ENCODE measurements around the gene ABCA5. TPM values are rescaled to one million over a fixed set of nuclear protein-coding genes. Genes with fewer than 3 reads are reported as not detected.

Gene ABCA5
- total and polyA plus RNA-seq, 2 of the 13 experiments (the other 11 are each of a cell fraction or from before 2014, with no cell fraction given): 9.7 to 10.1 TPM

DNA sequence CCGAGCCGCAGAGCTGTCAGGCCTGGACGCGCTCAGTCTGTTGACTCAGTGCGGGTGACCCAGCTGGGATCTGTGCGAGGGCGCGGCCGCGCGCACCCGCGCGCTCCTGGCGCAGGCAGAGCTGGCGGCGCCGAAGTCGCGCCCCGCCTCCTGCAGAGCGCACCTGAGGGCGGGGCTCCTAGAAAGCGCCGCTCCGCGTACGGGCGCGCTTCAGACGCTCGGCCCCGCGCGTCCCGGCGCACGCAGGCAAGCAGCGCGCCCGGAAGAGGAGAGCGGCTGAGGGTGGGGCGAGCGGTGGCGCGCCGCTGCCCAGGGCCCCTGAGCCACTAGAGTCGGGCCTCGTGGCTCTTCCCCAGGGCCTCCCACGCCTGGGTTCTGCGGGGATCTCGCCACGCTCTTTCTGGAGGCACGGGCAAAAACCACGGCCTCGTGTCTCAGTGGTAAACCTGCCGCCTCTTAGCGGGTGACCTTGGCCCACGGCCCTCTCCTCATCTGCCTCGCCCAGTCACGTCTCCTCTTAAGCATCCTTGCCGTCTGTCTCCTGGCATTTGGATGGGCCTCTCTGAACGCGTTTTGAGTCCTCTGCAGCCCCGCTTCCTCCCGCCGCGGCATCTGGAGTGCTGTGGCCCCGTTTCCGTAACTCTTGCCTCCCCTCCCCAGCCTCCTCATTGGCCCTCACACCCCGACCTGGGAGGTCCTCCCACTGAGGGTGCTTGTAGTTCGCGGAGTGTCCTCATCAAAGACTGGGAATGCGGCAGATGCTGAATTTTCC, at the start of gene ABCA5 (continued):
- peak; percentile 96 for TF ChIP-seq ZFX (CRISPR knock-in tag; IDR thresholded peaks at IDR 0.05; ENCODE audit: low read depth)
- TF ChIP-seq BCL6 (CRISPR knock-in tag; IDR thresholded peaks at IDR 0.05): peak; percentile 66
- peak; percentile 25; the same call in 1 of the 2 replicates for TF ChIP-seq MEIS1 (CRISPR knock-in tag; IDR thresholded peaks at IDR 0.05; ENCODE audit: borderline replicate concordance)
- TF ChIP-seq, protein P1, sequence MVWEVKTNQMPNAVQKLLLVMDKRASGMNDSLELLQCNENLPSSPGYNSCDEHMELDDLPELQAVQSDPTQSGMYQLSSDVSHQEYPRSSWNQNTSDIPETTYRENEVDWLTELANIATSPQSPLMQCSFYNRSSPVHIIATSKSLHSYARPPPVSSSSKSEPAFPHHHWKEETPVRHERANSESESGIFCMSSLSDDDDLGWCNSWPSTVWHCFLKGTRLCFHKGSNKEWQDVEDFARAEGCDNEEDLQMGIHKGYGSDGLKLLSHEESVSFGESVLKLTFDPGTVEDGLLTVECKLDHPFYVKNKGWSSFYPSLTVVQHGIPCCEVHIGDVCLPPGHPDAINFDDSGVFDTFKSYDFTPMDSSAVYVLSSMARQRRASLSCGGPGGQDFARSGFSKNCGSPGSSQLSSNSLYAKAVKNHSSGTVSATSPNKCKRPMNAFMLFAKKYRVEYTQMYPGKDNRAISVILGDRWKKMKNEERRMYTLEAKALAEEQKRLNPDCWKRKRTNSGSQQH (CRISPR knock-in tag; IDR thresholded peaks at IDR 0.05; ENCODE audit: low read depth): peak; percentile 82; the same call in 1 of the 2 replicates
- 0 out of 2 replicates have a peak, but pooled peaks have one; percentile 15 for TF ChIP-seq ZBTB20 (CRISPR knock-in tag; IDR thresholded peaks at IDR 0.05; ENCODE audit: borderline replicate concordance, low read depth)
- no peak for TF ChIP-seq IKZF1 (IDR thresholded peaks at IDR 0.05)
- TF ChIP-seq ZNF329 (CRISPR knock-in tag; IDR thresholded peaks at IDR 0.05; ENCODE audit: low read depth): peak; percentile 80
- TF ChIP-seq MAFF (IDR thresholded peaks at IDR 0.05; ENCODE audit: low read depth, low read length): no peak
- TF ChIP-seq ZNF577 (CRISPR knock-in tag; IDR thresholded peaks at IDR 0.05; ENCODE audit: borderline replicate concordance, low read depth): no peak
- peak; percentile 92; the same call in 1 of the 2 replicates for TF ChIP-seq KDM5B (CRISPR knock-in tag; IDR thresholded peaks at IDR 0.05; ENCODE audit: borderline replicate concordance)
- TF ChIP-seq ZNF17 (CRISPR knock-in tag; IDR thresholded peaks at IDR 0.05): peak; percentile 83; the same call in 1 of the 2 replicates
- TF ChIP-seq, protein P2, sequence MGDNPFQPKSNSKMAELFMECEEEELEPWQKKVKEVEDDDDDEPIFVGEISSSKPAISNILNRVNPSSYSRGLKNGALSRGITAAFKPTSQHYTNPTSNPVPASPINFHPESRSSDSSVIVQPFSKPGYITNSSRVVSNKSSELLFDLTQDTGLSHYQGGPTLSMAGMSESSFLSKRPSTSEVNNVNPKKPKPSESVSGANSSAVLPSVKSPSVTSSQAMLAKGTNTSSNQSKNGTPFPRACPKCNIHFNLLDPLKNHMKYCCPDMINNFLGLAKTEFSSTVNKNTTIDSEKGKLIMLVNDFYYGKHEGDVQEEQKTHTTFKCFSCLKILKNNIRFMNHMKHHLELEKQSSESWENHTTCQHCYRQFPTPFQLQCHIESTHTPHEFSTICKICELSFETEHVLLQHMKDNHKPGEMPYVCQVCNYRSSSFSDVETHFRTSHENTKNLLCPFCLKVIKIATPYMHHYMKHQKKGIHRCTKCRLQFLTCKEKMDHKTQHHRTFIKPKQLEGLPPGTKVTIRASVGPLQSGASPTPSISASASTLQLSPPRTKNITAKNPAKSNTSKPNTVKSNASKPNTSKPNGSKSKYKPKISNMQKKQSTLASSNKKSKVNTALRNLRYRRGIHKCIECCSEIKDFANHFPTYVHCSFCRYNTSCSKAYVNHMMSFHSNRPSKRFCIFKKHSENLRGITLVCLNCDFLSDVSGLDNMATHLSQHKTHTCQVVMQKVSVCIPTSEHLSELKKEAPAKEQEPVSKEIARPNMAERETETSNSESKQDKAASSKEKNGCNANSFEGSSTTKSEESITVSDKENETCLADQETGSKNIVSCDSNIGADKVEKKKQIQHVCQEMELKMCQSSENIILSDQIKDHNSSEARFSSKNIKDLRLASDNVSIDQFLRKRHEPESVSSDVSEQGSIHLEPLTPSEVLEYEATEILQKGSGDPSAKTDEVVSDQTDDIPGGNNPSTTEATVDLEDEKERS (CRISPR knock-in tag; IDR thresholded peaks at IDR 0.05): no peak
- no peak for TF ChIP-seq FOXP1 (IDR thresholded peaks at IDR 0.05)
- TF ChIP-seq FOXP1 (CRISPR knock-in tag; IDR thresholded peaks at IDR 0.05): no peak; the same call in none of the 2 replicates
- TF ChIP-seq, protein P3, sequence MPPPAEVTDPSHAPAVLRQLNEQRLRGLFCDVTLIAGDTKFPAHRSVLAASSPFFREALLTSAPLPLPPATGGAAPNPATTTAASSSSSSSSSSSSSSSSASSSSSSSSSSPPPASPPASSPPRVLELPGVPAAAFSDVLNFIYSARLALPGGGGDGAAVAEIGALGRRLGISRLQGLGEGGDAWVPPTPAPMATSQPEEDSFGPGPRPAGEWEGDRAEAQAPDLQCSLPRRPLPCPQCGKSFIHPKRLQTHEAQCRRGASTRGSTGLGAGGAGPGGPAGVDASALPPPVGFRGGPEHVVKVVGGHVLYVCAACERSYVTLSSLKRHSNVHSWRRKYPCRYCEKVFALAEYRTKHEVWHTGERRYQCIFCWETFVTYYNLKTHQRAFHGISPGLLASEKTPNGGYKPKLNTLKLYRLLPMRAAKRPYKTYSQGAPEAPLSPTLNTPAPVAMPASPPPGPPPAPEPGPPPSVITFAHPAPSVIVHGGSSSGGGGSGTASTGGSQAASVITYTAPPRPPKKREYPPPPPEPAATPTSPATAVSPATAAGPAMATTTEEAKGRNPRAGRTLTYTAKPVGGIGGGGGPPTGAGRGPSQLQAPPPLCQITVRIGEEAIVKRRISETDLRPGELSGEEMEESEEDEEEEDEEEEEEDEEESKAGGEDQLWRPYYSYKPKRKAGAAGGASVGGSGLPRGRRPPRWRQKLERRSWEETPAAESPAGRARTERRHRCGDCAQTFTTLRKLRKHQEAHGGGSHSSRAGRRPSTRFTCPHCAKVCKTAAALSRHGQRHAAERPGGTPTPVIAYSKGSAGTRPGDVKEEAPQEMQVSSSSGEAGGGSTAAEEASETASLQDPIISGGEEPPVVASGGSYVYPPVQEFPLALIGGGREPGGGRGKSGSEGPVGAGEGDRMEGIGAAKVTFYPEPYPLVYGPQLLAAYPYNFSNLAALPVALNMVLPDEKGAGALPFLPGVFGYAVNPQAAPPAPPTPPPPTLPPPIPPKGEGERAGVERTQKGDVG (CRISPR knock-in tag; IDR thresholded peaks at IDR 0.05; ENCODE audit: borderline replicate concordance): no peak
- TF ChIP-seq, protein P4, sequence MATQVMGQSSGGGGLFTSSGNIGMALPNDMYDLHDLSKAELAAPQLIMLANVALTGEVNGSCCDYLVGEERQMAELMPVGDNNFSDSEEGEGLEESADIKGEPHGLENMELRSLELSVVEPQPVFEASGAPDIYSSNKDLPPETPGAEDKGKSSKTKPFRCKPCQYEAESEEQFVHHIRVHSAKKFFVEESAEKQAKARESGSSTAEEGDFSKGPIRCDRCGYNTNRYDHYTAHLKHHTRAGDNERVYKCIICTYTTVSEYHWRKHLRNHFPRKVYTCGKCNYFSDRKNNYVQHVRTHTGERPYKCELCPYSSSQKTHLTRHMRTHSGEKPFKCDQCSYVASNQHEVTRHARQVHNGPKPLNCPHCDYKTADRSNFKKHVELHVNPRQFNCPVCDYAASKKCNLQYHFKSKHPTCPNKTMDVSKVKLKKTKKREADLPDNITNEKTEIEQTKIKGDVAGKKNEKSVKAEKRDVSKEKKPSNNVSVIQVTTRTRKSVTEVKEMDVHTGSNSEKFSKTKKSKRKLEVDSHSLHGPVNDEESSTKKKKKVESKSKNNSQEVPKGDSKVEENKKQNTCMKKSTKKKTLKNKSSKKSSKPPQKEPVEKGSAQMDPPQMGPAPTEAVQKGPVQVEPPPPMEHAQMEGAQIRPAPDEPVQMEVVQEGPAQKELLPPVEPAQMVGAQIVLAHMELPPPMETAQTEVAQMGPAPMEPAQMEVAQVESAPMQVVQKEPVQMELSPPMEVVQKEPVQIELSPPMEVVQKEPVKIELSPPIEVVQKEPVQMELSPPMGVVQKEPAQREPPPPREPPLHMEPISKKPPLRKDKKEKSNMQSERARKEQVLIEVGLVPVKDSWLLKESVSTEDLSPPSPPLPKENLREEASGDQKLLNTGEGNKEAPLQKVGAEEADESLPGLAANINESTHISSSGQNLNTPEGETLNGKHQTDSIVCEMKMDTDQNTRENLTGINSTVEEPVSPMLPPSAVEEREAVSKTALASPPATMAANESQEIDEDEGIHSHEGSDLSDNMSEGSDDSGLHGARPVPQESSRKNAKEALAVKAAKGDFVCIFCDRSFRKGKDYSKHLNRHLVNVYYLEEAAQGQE (IDR thresholded peaks at IDR 0.05; ENCODE audit: borderline replicate concordance in 1 of 2, low read depth in 1 of 2, low read length in 2 of 2): peak in 1 of 2 experiments; percentile 19; a peak in 1 of 4 replicates
- TF ChIP-seq ZNF138 (CRISPR knock-in tag; IDR thresholded peaks at IDR 0.05; ENCODE audit: low read depth): peak; percentile 7; the same call in 1 of the 2 replicates
